HG03108 (cell line): ENCODE measurements around the gene PTPN22.

Source experiments
- ATAC-seq: cut with Tn5 transposase; IDR thresholded peaks from one replicate; pipeline ENCODE4 v1.9.1; 2021; ENCODE audit warnings: moderate library complexity; ENCODE audit not compliant: unreplicated experiment

PTPN22 gene

DNA sequence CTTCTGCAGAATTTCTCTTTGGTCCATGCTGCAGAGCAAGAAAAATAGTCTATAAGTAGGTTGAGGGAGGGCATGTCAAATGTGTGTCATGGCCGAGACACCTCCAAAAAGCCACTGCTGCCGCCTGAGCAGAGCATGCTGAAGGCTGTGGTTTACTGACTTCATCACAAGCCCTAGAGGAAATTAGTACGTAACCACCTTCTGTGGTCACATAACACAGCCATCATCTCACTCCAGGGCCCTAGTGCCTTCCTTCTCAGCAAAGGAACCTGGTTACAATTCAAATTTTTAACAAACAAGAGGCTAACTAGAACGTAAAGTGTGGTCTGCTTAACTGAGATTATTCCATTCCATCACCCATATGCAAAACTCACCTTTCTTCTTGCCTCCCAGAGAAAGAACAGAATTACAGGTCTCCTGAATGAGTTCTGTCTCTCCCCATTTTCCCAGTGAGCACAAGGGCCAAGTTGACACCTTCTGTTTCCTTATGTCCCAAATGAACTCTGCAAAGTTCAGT is at the start of gene PTPN22:
Gene PTPN22, minus strand, starts transcription at position 116 of the 517 bp plus-strand sequence.
- ATAC-seq = peak; percentile 79

DNA sequence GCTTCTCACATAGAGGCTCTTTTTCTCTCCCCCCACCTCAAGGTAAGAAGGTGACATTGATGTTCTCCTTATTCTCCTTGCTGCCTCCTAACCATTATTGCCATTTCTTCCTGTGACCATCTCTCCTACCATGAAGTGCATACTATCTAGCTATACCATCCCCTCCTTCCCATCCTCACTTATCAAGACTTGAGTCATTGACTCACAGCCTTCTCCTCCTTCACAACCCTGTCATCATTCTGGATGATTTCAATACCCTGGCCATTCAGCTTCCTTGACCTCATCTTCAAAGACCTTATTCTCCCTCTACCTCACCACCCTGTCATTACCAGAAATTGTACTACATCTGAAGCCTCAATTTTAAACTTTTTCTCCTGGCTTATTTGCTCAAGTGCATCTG is 46.7 kb upstream of the PTPN22 start:
- ATAC-seq = no peak

DNA sequence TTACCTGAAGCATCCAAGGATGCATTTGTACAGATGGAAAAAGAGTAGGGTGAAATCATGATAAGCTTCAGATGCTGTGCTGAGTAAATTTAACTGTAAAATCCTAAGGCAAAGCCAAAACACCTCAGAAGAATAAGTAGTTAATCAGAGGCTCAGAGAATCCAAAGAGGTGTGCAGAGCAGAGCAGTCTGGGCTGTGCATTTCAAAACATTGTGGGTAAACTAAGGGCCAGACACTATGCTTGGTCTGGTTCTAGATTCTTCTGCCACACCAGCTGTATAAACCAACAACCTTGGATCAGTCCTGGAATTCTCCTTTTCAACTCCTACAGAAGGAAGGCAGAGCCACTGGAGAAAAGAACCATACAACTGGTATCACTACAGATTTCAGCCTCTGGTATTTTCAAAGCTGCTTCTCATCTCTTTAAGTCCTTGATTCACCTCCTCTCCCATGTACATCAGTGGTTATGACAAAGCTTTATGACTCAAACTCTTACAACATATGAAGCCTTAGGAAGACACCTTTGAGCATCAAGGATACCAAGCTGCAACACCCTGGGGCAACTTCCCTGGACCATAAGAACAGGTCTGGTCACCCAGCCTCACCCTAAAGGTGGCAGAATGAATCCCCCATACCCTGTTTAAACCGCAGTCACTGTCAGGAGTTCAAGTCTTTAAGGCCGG is 46.0 kb upstream of the PTPN22 start:
- no peak for ATAC-seq

DNA sequence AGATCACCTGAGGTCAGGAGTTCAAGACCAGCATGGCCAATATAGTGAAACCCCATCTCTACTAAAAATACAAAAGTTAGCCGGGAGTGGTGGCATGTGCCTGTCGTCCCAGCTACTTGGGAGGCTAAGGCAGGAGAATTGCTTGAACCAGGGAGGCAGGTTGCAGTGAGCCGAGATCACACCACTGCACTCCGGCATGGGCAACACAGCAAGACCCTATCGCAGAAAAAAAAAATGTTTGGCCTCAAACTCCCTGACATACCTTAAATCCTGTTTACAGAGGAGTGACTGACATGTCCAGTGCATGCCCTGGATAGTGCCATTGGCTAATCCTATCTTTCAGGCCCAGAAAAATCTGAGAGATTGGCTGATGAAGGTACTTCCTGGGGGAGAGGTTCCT is 45.5 kb upstream of the PTPN22 start:
- no peak for ATAC-seq

DNA sequence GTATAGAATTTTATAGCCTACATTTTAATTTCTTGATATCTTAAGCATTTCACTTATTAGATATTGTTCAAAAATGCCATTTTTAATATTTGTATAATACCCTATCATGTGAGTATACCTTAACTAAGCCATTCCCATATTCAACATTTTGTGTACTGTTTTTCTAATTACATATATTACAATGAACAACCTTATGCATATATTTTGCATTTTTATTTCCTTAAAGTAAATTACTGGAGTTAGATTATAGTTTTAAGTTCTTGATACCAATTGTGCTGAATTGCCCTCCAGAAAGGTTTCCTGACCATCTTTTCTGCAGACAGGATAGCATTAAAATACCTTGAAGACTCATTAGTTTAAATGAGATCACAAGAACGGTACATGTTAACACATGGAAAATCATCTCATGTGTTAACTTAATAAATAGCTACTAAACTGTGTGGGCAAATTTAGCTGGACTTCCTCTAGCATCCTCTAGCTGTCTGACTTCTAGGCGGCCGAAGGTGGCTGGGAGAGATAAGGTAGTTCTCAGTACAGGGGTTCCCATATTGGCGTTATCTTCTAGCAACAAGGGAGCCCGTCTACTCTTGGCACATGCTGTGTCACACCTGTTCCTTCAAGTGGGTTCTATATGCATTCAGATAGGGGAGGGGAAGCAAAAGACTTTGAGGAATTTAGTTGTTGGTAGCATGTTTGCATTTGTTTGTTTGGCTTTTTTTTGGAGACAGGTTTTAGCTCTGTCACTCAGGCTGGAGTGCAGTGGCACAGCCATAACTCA is 42.6 kb upstream of the PTPN22 start:
- no peak for ATAC-seq

DNA sequence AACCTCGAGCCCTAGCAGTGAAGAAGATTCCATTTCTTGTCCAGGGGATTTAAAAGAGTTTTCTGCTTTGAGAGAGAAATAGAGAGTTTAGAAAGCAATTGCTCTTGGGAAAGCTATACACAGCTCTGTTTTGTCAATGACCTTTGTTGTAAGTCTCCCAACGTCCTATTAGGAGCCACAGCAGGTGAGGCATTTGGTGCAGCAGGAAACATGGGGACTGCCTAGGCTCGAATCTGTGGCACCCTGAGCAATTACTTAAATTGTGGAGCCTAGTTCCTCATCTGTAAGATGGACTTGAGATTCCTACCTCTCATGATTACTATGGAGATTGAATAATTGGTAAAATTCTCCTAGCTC is 41.8 kb upstream of the PTPN22 start:
- no peak for ATAC-seq

DNA sequence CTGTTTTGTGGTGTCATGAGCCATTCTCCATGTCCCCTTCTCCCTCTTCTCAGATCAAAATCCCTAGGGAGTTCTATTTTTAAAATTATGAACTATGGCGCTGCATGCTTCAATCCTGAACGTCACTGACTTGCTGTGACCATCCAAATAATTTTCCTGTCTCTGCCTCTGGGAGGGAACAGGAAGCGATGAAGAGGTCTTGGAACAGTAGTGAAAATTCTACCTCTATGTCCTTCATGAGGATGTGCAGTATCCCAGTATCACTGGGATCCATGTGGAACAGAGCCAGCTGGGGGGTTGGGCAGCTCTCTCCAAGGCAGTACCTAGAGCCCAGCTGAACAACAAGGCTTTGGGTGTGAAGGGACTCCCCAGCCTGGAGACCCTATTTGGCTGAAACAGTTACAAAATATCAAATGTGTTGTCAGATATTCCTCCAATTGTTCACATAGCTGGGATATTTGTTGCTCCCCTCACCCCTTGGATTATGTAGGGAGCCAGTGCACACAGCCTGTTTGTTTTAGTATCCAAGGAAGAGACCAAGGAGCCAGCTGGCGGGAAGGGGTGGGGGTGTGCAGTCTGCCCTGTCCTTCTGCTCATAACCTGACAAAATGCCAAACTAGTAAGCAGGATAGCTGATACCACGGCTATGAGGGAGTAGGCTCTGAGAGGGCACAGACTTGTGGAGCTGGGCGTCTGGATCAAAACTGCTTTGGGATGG is 41.2 kb upstream of the PTPN22 start:
- ATAC-seq = no peak

DNA sequence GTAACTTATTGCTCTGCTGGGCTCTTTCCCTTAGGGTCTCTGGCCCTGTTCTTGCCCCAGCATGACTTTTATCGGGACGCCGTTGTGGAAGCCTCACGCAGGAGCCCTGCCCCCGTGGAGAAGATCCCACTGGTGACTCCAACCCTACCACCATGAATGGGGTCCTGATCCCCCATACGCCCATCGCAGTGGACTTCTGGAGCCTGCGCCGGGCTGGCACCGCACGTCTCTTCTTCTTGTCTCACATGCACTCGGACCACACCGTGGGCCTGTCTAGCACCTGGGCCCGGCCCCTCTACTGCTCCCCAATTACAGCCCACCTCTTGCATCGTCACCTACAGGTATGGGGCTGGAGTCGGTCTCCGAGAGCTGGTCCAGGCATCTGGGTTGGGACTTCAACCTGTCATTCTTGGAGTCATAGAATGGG is 33.9 kb upstream of the PTPN22 start:
- ATAC-seq = peak; percentile 1

DNA sequence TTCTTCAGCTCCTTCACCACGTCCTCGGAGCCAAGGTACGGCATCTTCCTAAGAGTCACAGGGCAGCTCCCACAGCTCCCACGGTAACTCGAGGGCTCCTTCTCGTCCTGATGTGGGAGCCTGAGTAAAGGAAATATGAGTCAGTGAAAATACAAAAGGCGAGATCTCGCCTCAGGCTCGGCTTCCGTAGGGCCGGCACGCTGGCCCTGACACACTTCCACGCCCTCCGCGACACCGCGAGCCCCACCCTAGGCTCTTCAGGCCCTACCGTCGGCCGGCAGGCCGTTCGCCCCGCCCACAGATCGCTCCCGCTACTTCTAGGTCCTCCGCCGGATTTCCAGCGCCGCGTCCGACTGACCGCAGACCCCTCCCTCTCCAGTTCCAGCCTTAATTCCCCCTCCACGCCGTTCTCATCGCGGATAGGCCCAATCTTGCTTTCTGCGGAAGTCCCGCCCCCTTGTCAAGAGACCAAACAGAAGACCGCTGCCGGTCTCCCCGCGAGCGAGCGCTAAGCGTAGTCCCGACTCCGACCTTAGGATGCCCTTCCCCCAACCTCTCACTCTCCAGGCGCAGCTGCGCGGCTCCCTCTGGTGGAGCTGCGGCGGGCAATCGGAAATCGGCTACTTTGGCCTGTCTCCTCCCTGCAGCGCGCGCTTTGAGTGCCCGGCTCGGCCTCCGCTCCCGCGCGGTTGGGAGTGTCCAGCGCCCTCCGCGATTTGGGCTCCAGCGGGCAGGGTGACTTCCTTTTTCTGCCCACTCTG is 33.3 kb upstream of the PTPN22 start, which contains the start of the genes AP4B1 and DCLRE1B:
Gene AP4B1, minus strand, starts transcription at position 126 of the 761 bp plus-strand sequence. Its CDS starts 82 bp downstream, at position 44.
Gene DCLRE1B, plus strand, starts transcription at position 653 of the 761 bp plus-strand sequence. CDS start 261 bp downstream, outside the sequence.
- peak; percentile 88 for ATAC-seq

DNA sequence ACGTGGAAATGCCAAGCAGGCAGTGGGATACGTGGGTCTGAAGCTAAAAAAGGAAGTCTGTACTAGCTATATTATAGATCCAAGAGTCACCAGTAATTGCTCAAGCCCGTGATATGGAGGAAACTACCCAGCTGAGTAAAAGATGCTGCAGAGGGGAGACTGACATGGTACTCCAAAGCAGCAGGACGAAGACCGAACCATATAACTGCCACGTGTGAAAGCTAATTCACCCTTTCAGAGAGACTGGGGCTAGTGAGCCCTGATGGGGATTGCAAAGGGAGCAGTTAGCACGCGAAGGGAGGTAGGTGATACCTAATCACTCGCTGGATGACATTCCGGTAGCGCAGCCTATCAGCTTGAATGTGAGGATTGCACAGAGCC is 32.8 kb upstream of the PTPN22 start:
- ATAC-seq = peak; percentile 20

DNA sequence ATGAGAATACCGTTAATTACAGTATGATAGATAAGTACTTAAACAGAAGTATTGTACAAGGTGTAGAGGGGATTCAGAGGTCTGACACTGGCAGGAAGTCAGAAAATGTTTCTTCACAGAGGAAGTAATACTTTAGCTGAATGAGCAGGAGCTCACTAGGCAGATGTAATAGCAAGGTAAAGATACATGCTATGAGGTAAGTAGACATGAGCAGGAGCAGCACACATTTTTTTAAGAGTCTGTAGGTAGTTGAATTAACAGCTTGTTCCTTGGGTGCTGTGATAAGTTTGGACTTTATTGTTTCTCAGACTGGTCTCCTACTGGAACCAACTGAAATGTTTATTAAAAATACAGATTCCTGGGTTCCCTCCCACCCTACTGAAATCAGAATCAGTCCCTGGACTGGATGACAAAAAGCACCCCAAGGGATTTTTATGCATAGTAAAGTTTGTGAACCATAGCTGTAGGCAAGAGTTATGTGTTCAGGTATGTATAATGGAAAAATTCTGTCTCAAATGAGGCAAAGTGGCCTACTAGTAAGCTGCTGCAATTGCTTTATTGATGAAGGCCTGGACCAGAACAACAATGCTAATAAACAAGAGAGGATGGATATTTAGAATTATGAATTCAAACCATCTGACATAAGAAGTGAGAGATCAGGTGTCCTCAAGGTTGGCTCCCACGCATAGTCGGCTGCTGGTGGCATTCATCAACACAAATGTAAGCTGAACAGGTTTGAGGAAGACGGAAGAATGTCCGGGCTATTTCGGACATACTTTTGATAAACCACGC is 32.2 kb upstream of the PTPN22 start:
- ATAC-seq = no peak

DNA sequence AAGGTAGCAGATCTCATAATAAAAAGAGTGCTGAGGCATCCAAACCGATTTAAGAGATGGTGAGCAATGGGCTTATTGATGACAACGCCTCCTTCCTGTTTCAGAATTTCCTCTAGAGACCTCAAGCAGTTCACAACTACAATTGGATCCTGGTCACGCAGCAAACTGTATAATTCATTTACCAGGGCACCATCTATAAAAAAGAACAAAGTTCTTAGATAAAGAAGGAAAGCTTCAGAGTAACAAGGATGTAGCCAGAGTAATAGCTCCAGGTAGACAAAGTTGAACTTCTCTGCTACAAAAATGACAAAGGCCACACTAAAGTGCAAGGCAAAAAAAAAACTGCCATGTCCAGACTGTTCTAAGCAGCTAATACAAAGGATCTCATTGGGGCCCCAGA is 29.7 kb upstream of the PTPN22 start:
- ATAC-seq = no peak

DNA sequence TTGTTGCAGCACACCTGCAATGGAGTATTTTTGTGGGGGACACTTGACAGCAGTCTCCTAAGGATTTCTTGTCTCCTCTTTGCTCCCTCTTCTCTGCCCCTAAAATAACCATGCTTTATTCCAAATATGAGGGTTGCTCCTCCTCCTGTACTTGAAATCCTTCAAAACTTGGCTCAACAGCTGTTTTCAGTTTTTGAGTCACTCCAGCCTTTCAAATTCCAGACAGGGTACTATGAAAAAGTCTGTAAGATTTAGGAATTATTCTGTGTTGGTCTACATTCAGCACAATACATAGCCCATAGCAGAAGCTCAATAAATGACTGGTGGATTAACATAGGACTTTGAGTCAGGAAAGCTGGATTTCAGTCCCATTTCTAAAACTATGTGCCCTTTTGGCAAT is 27.6 kb upstream of the PTPN22 start:
- no peak for ATAC-seq

DNA sequence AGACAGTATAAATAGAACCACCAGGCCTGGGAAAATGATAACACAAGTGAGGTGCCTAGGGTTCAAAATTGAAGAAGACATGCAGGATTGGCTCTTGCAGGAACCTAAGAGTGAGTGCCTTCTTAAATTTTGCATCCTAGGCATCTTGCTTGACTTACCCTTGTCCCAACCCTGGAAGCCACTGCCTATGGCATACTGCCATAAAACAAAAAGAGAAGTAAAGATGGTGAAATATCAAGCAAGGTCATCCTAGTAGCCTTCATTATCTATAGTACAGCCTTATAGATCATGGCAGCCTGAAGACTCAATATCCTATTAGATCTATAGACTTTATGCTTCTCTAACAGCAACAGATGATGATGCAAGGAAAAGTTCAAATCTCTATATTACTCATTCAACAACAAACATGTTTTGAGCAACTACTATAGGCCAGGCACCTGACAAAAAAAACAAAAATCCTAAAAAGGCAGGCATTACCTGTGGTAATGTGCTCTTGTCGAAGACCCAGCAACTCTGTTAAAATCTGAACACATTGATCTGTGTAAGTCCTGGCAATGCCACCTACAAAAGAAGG is 26.8 kb upstream of the PTPN22 start:
- ATAC-seq = no peak

DNA sequence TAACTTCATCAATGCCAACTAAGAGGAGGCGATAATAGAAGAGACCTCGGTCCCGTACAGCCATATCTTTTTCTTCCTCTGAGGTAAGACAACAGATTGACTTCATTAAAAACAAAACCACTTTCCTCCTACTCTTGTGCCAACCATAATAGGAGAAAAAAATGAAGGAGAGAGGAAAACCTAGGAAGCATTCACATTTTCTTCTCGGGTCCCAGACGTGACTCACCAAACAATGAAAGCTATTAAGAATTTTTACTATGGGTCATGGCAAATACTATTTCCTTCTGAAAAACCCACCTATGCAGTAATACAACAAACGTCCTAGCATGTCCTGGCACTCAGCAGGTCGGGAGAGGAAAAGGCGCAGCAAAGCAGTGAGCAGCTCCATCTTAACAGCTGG is 24.4 kb upstream of the PTPN22 start:
- no peak for ATAC-seq

DNA sequence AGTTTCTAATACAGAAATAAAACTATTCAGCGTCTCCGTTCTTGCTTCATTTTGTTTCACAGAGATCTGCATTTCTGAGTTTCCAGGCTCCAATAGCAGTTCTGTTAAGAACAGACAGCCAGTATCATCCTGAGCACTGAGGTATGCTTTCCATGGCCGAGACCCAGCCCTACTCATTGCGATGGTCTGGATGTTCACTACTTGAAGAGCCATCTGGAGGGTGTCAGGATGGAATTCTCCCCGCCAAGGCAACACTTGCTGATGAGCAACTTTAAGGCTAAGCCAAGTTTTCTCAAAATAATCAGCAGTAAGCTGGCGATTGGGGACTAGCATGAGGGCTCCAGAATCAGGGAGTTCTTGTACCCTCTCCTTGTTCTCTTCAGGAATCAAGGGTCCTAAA is 23.6 kb upstream of the PTPN22 start:
- no peak for ATAC-seq

DNA sequence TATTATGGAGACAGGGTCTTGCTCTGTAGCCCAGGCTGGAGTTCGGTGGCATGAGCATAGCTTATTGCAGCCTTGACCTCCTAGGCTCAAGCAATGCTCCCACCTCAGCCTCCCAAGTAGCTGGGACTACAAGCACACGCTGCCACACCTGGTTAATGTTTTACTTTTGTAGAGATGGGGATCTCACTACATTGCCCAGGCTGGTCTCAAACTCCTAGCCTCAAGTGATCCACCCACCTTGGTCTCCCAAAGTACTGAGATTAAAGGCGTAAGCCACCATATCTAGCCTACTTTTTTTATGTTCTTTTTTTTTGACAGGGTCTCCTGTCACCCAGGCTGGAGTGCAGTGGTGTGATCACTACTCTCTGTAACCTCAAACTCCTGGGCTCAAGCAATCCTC is 21.8 kb upstream of the PTPN22 start:
- no peak for ATAC-seq

DNA sequence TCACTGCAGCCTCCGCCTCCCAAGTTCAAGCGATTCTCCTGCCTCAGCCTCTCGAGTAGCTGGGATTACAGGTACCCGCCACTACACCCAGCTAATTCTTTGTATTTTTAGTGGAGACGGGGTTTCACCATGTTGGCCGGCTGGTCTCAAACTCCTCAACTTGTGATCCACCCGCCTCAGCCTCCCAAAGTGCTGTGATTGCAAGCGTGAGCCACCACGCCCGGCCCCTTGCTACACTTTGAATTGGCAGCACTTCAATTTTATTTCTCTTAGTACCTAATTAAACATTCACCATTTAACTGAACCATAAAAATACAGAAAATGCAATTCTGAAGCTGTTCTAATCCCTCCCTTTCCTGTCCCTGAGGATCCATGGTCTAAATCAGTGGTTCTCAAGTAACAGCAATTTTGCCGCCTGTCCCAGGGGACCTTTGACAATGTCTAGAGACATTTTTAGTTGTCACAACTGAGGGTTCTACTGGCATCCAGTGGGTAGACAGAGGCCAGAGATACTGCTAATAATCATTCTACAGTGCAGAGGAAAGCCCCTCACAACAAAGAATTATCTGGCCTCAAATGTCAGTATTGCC is 20.2 kb upstream of the PTPN22 start:
- ATAC-seq = no peak

DNA sequence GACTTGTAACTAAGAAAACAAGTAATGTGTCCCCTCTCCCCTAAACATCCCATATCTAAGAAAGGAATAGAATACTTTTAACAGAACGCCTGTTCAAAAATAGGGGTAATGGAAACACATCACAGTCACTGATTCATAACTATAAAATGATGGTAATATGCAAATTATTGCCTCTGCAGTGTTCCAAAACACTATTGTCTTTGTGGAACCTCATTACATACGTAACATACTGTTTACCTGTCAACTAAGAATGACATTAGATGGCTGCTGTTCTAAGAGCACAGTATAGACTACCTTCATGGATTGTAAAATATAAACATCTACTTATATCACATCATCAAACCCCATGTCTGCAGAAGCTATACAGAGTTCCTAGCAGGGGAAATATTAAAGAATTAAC is 19.3 kb upstream of the PTPN22 start:
- ATAC-seq = no peak
